GM18526 (cell line): ENCODE results near the gene KIFC3.
A peak's percentile ranks its signal among the peaks of the same experiment; 100 is the strongest.

Source experiments
- POLR2A ChIP-seq: IDR thresholded peaks from 3 replicates; pipeline ENCODE4 v1.6.1; 2011; ENCODE audit not compliant: insufficient read length; ENCODE audit errors: extremely low read depth

KIFC3 gene

GRCh38 chr16:57745768-57746167 is 56.5 kb downstream of the KIFC3 start:
- no peak for TF ChIP-seq POLR2A

GRCh38 chr16:57744642-57744903 is 57.7 kb downstream of the KIFC3 start:
- no peak for TF ChIP-seq POLR2A

- no peak for TF ChIP-seq POLR2A
Measured at GRCh38 chr16:57743886-57744641, 58.2 kb downstream of the KIFC3 start.

- TF ChIP-seq POLR2A, result no peak
Measured at GRCh38 chr16:57743458-57743857, 58.8 kb downstream of the KIFC3 start.

- TF ChIP-seq POLR2A, result no peak
Measured at GRCh38 chr16:57742543-57742942, 59.7 kb downstream of the KIFC3 start.

GRCh38 chr16:57741660-57742191 is 60.6 kb downstream of the KIFC3 start:
- TF ChIP-seq POLR2A, result no peak

GRCh38 chr16:57740423-57741071 is 61.7 kb downstream of the KIFC3 start:
- TF ChIP-seq POLR2A, result no peak

- TF ChIP-seq POLR2A, result no peak
Measured at GRCh38 chr16:57739756-57740422, 62.4 kb downstream of the KIFC3 start.

GRCh38 chr16:57738844-57739243 is 63.4 kb downstream of the KIFC3 start:
- no peak for TF ChIP-seq POLR2A

GRCh38 chr16:57736419-57737351 is 65.6 kb downstream of the KIFC3 start:
- no peak for TF ChIP-seq POLR2A

GRCh38 chr16:57735755-57736418 is 66.4 kb downstream of the KIFC3 start, which contains the start of gene KATNB1:
Gene KATNB1, plus strand, starts transcription at chr16:57735770. Its CDS starts 1,474 bp downstream, at chr16:57737244.
- TF ChIP-seq POLR2A, result no peak

GRCh38 chr16:57734925-57735754 is 67.2 kb downstream of the KIFC3 start:
- TF ChIP-seq POLR2A, result peak; percentile 63

- TF ChIP-seq POLR2A, result no peak
Measured at GRCh38 chr16:57734308-57734924, 67.9 kb downstream of the KIFC3 start.
